C4-2B (cell line): ENCODE measurements around the gene DMAC2.

ENCODE experiments used
- CTCF ChIP-seq: fragments of 450-650 bp; conservative IDR thresholded peaks from 2 replicates; pipeline ENCODE4 v1.5.1; 2017; ENCODE audit warnings: mild to moderate bottlenecking
- ZFX ChIP-seq: fragments of 450-650 bp; IDR thresholded peaks from 2 replicates; pipeline ENCODE4 v1.6.1; 2017

GRCh38 chr19:41398050-41398418, 41.7 kb downstream of the DMAC2 start:
- TF ChIP-seq CTCF: no peak
- TF ChIP-seq ZFX: no peak
